ENCODE results near the gene TASL. TPM values are rescaled to one million over a fixed set of nuclear protein-coding genes. Genes with fewer than 3 reads are reported as not detected.

TASL gene
- total RNA-seq, 1 donor from 2014 or later: not detected

Other genes with a start within 250 kb of the TASL start
- gene GK, start 75.7 kb upstream of the TASL start, total RNA-seq: 30.5 and 38.7 TPM in 2 replicates